Measurements from ENCODE around the gene KLHL22.
"Not testable (repeated sequence)": the region's sequence is repeated elsewhere in the genome, so short reads cannot be mapped to it uniquely, and the experiment has no call there.

KLHL22 gene

DNA sequence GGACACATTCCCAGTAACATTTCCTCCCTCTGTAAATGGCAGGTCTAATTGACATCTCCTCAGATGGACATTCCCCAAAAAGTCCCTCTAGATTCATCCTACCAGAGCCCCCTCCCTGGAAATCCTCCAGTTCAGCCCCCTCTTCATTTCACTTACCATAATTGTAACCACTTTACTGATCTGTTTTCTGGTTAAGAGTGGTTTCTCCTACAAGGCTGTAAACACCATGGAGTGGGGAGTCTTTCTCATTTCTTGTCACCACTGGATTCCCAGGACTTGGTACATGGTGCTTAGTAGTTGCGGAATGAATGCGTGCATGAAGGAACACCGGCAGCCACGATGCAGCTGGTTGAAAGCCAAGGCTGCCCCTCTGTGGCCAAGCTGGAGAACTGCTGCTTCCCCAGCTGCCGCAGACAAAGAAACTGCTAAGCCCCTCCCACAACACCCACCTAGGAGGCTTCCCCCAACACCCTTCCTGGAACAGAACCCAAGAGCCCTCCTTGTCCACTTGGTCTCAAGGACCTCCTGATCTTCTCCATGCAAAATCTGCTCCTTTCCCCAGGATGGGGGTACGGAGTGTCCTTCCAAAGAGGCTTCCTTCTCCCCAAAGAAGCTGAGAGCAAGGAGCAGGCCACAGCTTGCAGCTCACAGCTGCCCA lies 39.4 kb downstream of the KLHL22 start:
- peak; percentile 72 for DNase-seq (ENCODE audit: extremely low read depth, low read depth)
- TF ChIP-seq, protein P1, sequence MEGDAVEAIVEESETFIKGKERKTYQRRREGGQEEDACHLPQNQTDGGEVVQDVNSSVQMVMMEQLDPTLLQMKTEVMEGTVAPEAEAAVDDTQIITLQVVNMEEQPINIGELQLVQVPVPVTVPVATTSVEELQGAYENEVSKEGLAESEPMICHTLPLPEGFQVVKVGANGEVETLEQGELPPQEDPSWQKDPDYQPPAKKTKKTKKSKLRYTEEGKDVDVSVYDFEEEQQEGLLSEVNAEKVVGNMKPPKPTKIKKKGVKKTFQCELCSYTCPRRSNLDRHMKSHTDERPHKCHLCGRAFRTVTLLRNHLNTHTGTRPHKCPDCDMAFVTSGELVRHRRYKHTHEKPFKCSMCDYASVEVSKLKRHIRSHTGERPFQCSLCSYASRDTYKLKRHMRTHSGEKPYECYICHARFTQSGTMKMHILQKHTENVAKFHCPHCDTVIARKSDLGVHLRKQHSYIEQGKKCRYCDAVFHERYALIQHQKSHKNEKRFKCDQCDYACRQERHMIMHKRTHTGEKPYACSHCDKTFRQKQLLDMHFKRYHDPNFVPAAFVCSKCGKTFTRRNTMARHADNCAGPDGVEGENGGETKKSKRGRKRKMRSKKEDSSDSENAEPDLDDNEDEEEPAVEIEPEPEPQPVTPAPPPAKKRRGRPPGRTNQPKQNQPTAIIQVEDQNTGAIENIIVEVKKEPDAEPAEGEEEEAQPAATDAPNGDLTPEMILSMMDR (IDR thresholded peaks at IDR 0.05; ENCODE audit: low read depth, low read length) = peak; percentile 95

DNA sequence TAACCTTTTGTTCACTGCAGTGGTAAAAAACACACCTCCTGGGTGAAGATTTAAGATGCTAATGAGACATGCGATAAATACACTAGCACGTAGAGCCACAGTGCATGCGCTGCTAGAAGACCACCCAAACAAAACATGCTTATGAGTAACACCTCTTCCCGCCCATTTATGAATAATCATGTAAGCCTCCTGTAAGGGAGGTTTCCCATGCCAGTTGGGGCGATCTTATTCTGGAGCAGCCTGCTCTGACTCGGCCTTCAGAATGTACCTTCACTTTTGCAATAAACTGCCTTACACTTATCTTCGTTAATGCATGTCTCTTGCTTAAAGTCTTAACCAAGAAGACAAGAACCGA lies 39.9 kb downstream of the KLHL22 start:
- no peak for DNase-seq (ENCODE audit: extremely low read depth, low read depth)

DNA sequence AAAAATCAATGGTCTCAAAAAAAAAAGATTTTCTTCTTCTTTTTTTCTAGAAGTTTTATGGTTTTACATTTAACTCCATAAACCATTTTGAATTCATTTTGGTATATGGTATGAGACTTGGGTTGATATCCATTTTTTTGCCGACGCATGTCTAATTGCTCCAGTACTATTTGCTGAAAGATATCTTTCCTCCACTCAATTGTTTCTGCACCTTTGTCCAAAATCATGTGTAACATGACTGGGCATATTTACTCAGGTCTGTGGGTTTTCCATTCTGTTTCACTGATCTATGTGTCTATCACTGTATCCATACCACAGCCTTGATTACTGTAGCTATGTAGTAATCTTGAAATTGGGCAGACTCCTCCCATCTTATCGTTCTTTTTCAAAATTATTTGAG lies 42.4 kb downstream of the KLHL22 start:
- TF ChIP-seq, protein P1 (IDR thresholded peaks at IDR 0.05; ENCODE audit: low read depth, low read length) = no peak
- DNase-seq (ENCODE audit: extremely low read depth, low read depth) = no peak

More for the DNA sequence above, 39.9 kb downstream of the KLHL22 start:
- TF ChIP-seq, protein P1 (IDR thresholded peaks at IDR 0.05; ENCODE audit: low read depth, low read length) = no peak

GRCh38 chr22:20451920-20452319 lies 43.7 kb downstream of the KLHL22 start:
- no peak for DNase-seq (ENCODE audit: extremely low read depth, low read depth)
- TF ChIP-seq, protein P1 (IDR thresholded peaks at IDR 0.05; ENCODE audit: low read depth, low read length) = no peak

DNA sequence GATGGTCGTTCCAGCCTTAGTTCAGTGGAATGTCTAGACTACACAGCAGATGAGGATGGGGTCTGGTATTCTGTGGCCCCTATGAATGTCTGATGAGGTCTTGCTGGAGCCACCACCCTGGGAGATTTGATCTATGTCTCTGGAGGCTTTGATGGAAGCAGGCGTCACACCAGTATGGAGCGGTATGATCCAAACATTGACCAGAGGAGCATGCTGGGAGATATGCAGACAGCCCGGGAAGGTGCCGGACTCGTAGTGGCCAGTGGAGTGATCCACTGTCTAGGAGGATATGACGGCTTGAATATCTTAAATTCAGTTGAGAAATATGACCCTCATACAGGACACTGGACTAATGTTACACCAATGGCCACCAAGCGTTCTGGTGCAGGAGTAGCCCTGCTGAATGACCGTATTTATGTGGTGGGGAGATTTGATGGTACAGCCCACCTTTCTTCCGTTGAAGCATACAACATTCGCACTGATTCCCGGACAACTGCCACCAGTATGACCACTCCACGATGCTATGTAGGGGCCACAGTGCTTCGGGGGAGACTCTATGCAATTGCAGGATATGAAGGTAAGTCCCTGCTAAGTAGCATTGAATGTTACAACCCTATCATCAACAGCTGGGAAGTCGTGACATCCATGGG lies 44.3 kb downstream of the KLHL22 start:
- DNase-seq (ENCODE audit: extremely low read depth, low read depth) = not testable (repeated sequence)

DNA sequence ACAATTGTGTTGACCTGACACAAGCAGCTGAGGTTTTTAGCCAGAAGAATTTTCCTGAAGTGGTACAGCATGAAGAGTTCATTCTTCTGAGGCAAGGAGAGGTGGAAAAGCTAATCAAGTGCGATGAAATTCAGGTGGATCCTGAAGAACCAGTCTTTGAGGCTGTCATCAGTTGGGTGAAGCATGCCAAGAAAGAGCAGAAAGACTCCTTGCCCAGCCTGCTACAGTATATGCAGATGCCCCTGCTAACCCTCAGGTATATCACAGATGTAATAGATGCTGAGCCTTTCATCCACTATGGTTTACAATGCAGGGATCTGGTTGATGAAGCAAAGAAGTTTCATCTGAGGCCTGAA lies 45.1 kb downstream of the KLHL22 start:
- DNase-seq (ENCODE audit: extremely low read depth, low read depth) = no peak
- TF ChIP-seq, protein P1 (IDR thresholded peaks at IDR 0.05; ENCODE audit: low read depth, low read length) = no peak

DNA sequence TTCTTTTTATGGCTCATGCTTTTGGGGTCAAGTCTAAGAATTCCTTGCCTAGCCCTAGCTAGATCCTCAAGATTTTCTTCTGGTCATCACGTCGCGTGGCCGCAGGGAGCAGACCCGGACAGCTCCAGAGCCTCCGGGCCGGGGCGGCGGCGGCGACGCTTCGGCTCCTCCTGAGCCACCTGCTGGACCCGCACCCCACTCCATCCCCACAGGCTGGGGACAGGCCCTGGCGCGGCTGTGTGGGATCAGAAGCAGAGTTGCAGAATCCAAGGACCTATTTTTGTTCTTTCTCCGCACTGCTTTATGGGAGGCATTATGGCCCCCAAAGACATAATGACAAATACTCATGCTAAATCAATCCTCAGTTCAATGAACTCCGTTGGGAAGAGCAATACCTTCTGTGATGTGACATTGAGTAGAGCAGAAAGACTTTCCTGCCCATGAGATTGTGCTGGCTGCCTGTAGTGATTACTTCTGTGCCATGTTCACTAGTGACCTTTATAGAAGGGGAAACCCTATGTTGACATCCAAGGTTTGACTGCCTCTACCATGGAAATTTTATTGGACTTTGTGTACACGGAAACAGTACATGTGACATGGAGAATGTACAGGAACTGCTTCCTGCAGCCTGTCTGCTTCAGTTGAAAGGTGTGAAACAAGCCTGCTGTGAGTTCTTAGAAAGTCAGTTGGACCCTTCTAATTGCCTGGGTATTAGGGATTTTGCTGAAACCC lies 45.6 kb downstream of the KLHL22 start:
- TF ChIP-seq, protein P1 (IDR thresholded peaks at IDR 0.05; ENCODE audit: low read depth, low read length) = no peak
- no peak for DNase-seq (ENCODE audit: extremely low read depth, low read depth)
